ENCODE measurements around the gene CLSTN2. TPM values are rescaled to one million over a fixed set of nuclear protein-coding genes. Genes with fewer than 3 reads are reported as not detected.

CLSTN2 gene
- total RNA-seq, 1 experiment from 2014 or later = not detected

- Histone ChIP-seq H3K9me3 (ENCODE audit: insufficient read depth, low read depth) (no peaks in the 10 kb centered on the region), H3F3A (ENCODE audit: insufficient read depth, low read depth) (peaks cover 4% of the 10 kb centered on the region; the same call in 1 of the 2 replicates), H3K4me3 (no peak overlapping the region), H3K4me2 (no peak overlapping the region), H3K9me2 (ENCODE audit: insufficient read depth) (no peaks in the 10 kb centered on the region; the same call in 1 of the 2 replicates), H3K27ac (no peak overlapping the region), H4K20me1 (ENCODE audit: insufficient read depth) (no peaks in the 10 kb centered on the region), H3K27me3 (ENCODE audit: insufficient read depth, low read depth) (no peaks in the 10 kb centered on the region), H3K79me2 (ENCODE audit: low read depth) (no peaks in the 10 kb centered on the region), H3K4me1 (replicated peaks; ENCODE audit: insufficient read depth) (no peaks in the 10 kb centered on the region), H3K36me3 (ENCODE audit: low read depth) (no peaks in the 10 kb centered on the region), H2AFZ (no peak overlapping the region)
- intact Hi-C loops (cut with micrococcal nuclease; ENCODE audit: unreplicated experiment) = no loop called here
- BruUV-seq (replicated peaks) = no TSS peak
- TF ChIP-seq CTCF (conservative IDR thresholded peaks at IDR 0.05) (no peak), EZH2 (IDR thresholded peaks at IDR 0.05; ENCODE audit: low read depth) (no peak)
- DNase-seq = no peak
- POLR2A ChIA-PET (ENCODE audit: unreplicated experiment) = no interaction called here
- CTCF ChIA-PET = no interaction called here
These were observed 651.3 kb downstream of the CLSTN2 start for GRCh38 chr3:140586311-140586710.

- no peaks in the 10 kb centered on the region for H3K4me1 ChIP-seq (replicated peaks; ENCODE audit: insufficient read depth)
- TF ChIP-seq EZH2 (IDR thresholded peaks at IDR 0.05; ENCODE audit: low read depth) (no peak), CTCF (conservative IDR thresholded peaks at IDR 0.05) (no peak)
- H3K27me3 ChIP-seq (ENCODE audit: insufficient read depth, low read depth) = no peaks in the 10 kb centered on the region
These were observed 653.6 kb downstream of the CLSTN2 start for GRCh38 chr3:140588558-140588957.

DNA sequence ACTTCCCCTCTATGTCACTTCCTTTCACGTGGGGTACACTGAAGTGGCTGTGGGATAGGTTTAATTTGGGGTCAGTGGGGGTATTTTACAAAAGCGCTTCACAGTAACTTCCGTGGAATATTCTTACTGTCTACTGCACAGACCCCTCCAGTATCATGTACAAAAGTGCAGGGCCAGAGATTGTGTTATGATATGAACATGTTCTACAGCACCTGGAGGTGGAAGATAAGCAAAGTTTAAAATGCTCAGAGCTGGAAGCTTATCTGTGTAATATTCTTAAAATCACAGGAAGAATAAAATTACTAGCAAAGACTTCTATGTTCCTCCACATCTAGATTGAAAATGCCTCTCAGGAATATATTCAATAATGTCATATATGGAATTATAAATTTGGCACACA is 658.8 kb downstream of the CLSTN2 start:
- POLR2A ChIA-PET (ENCODE audit: unreplicated experiment) = no interaction called here
- no peak overlapping the region for H3K4me3 ChIP-seq
- H3K36me3 ChIP-seq (ENCODE audit: low read depth) = no peaks in the 10 kb centered on the region
- intact Hi-C loops (cut with micrococcal nuclease; ENCODE audit: unreplicated experiment) = no loop called here
- no peak for TF ChIP-seq EZH2 (IDR thresholded peaks at IDR 0.05; ENCODE audit: low read depth)
- no peak for TF ChIP-seq CTCF (conservative IDR thresholded peaks at IDR 0.05)
- no peak overlapping the region for H3K27ac ChIP-seq
- H3K9me2 ChIP-seq (ENCODE audit: insufficient read depth) = no peaks in the 10 kb centered on the region
- CTCF ChIA-PET = no interaction called here
- no peak overlapping the region for H3K4me2 ChIP-seq
- no peaks in the 10 kb centered on the region for H4K20me1 ChIP-seq (ENCODE audit: insufficient read depth)
- H3K79me2 ChIP-seq (ENCODE audit: low read depth) = no peaks in the 10 kb centered on the region
- no peaks in the 10 kb centered on the region for H3K27me3 ChIP-seq (ENCODE audit: insufficient read depth, low read depth)
- no peaks in the 10 kb centered on the region for H3K9me3 ChIP-seq (ENCODE audit: insufficient read depth, low read depth)
- H2AFZ ChIP-seq = no peak overlapping the region; the same call in 1 of the 2 replicates
- H3F3A ChIP-seq (ENCODE audit: insufficient read depth, low read depth) = no peaks in the 10 kb centered on the region; the same call in 1 of the 2 replicates
- H3K4me1 ChIP-seq (replicated peaks; ENCODE audit: insufficient read depth) = no peaks in the 10 kb centered on the region
- BruUV-seq (replicated peaks) = no TSS peak
- no peak for DNase-seq

More at GRCh38 chr3:140588558-140588957, 653.6 kb downstream of the CLSTN2 start:
- peaks cover 4% of the 10 kb centered on the region; the same call in 1 of the 2 replicates for H3F3A ChIP-seq (ENCODE audit: insufficient read depth, low read depth)
- POLR2A ChIA-PET (ENCODE audit: unreplicated experiment) = interaction anchor here (0.6 kb wide), 1 partner anchor 250 kb away, joined by 4 read pairs; no protein-coding TSS in a partner anchor
- H3K36me3 ChIP-seq (ENCODE audit: low read depth) = no peaks in the 10 kb centered on the region
- no TSS peak for BruUV-seq (replicated peaks)
- no peaks in the 10 kb centered on the region for H3K9me3 ChIP-seq (ENCODE audit: insufficient read depth, low read depth)
- intact Hi-C loops (cut with micrococcal nuclease; ENCODE audit: unreplicated experiment) = no loop called here
- H3K27ac ChIP-seq = no peak overlapping the region
- no peaks in the 10 kb centered on the region for H4K20me1 ChIP-seq (ENCODE audit: insufficient read depth)
- H3K4me2 ChIP-seq = no peak overlapping the region
- no peak for DNase-seq
- H3K79me2 ChIP-seq (ENCODE audit: low read depth) = no peaks in the 10 kb centered on the region
- CTCF ChIA-PET = no interaction called here
- no peak overlapping the region for H2AFZ ChIP-seq
- H3K4me3 ChIP-seq = no peak overlapping the region
- no peaks in the 10 kb centered on the region; the same call in 1 of the 2 replicates for H3K9me2 ChIP-seq (ENCODE audit: insufficient read depth)

Data from PC-9 (cell line).